ENCODE results near the gene C6orf89.

DNA sequence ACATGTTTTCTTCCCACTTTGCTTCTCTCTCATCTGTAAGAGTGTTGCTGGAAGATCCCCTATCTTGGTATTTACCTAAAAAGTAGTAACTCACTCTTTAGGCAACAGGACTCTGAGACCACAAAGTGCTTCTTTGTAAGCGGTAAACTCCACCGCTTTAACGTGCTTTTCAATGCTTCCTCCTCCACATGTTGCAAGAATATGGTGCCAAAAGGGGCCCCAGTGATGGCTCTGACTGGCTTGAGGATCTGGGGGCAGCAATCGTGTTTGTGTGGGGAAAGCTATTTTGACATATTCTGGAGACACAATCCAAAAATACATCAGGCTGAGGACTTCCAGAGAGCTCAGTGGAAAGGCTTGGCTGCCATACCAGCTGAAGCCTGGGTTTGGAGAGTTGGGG lies 34.1 kb upstream of the C6orf89 start:
- TF ChIP-seq, protein P1, sequence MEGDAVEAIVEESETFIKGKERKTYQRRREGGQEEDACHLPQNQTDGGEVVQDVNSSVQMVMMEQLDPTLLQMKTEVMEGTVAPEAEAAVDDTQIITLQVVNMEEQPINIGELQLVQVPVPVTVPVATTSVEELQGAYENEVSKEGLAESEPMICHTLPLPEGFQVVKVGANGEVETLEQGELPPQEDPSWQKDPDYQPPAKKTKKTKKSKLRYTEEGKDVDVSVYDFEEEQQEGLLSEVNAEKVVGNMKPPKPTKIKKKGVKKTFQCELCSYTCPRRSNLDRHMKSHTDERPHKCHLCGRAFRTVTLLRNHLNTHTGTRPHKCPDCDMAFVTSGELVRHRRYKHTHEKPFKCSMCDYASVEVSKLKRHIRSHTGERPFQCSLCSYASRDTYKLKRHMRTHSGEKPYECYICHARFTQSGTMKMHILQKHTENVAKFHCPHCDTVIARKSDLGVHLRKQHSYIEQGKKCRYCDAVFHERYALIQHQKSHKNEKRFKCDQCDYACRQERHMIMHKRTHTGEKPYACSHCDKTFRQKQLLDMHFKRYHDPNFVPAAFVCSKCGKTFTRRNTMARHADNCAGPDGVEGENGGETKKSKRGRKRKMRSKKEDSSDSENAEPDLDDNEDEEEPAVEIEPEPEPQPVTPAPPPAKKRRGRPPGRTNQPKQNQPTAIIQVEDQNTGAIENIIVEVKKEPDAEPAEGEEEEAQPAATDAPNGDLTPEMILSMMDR (conservative IDR thresholded peaks at IDR 0.05; ENCODE audit: low read length), result no peak
- no peak for TF ChIP-seq EZH2phosphoT487 (IDR thresholded peaks at IDR 0.05; ENCODE audit: borderline replicate concordance)

Data from Loucy (cell line).